ENCODE measurements around the gene SMARCA2.

SMARCA2 gene

GRCh38 chr9:2241836-2242741, 226.9 kb downstream of the SMARCA2 start:
- TF ChIP-seq CTCF (IDR thresholded peaks at IDR 0.05; ENCODE audit: insufficient read depth, low read depth, low read length, missing control alignments) = no peak
- H3K4me3 ChIP-seq (ENCODE audit: low read depth, low read length) = peak overlapping the region; percentile 66
- DNase-seq (ENCODE audit: low read depth) = peak; percentile 89

DNA sequence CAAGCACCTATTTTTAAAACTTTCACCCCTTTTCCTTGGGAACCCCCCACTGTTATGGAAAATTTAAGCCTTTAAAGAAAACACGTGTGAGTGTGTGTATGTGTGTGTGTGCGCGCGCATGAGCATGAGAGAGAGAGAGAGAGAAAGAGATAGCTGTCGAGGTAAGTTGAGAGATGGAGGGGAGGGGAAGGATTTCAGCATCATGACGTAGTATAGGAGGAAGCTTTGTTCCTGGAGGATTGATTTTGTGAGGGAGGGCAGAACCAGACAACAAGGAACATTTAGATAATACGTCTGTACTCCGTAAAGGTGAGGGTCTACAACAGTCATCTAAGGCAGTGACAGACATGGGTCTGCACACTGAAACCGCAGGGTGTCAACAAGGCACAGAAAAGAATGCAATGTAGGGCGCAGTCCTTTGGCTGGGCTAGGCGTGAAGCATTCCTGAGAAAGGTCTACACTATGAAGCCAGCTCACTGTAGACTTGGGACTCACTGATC, 227.7 kb downstream of the SMARCA2 start:
- TF ChIP-seq CTCF (IDR thresholded peaks at IDR 0.05; ENCODE audit: insufficient read depth, low read depth, low read length, missing control alignments) = no peak
- no peak for DNase-seq (ENCODE audit: low read depth)
- H3K4me3 ChIP-seq (ENCODE audit: low read depth, low read length) = no peak overlapping the region; the same call in 1 of the 2 replicates
